K562 (cell line): ENCODE data around the gene FOXD4.
"Not testable (repeated sequence)": the region's sequence is repeated elsewhere in the genome, so short reads cannot be mapped to it uniquely, and the experiment has no call there.

Experiments
- CBFB ChIP-seq: sonication (generic); formaldehyde crosslinking; IDR thresholded peaks from 2 replicates; pipeline ENCODE4 v1.4.0; 2020; ENCODE audit warnings: mild to moderate bottlenecking, missing genetic modification reagents
- CREB1 ChIP-seq, 2 experiments: sonication (generic) in 1 of 2; formaldehyde crosslinking in 1 of 2; IDR thresholded peaks; 2 replicates each; pipeline versions ENCODE4 v1.6.1 to v1.8.0; 2012 to 2022; ENCODE audit warnings: inconsistent platforms in 1 of 2, mild to moderate bottlenecking in 1 of 2, missing genetic modification reagents in 1 of 2, moderate library complexity in 1 of 2
- E2F1 ChIP-seq: sonication (generic); formaldehyde crosslinking; IDR thresholded peaks from 2 replicates; pipeline ENCODE4 v1.8.1; 2023; ENCODE audit warnings: mild to moderate bottlenecking, missing genetic modification reagents, moderate library complexity
- E2F8 ChIP-seq: fragments of 450-650 bp; IDR thresholded peaks from 2 replicates; pipeline ENCODE4 v1.7.1; 2018; ENCODE audit warnings: mild to moderate bottlenecking, low read depth; ENCODE audit not compliant: partially characterized antibody
- ILK ChIP-seq: fragments of 450-650 bp; IDR thresholded peaks from 2 replicates; pipeline ENCODE4 v1.6.1; 2016; ENCODE audit warnings: missing genetic modification characterization, low read depth, mild to moderate bottlenecking, missing compliant biosample characterization, moderate library complexity, borderline replicate concordance
- NFE2L1 ChIP-seq: fragments of 450-650 bp; IDR thresholded peaks from 2 replicates; pipeline ENCODE4 v1.6.1; 2016; ENCODE audit warnings: missing genetic modification characterization, low read depth, mild to moderate bottlenecking, missing compliant biosample characterization, moderate library complexity, borderline replicate concordance
- POLR2A ChIP-seq: fragments of 450-650 bp; conservative IDR thresholded peaks from 2 replicates; pipeline ENCODE4 v1.6.1; 2016
- PRPF4 ChIP-seq: fragments of 200-400 bp; formaldehyde crosslinking; IDR thresholded peaks from one replicate; pipeline ENCODE4 v1.6.1; 2017; ENCODE audit warnings: low read length, low read depth, mild to moderate bottlenecking; ENCODE audit not compliant: insufficient read depth, poor library complexity, severe bottlenecking
- ZBTB8A ChIP-seq: fragments of 450-650 bp; IDR thresholded peaks from 2 replicates; pipeline ENCODE4 v1.6.1; 2018; ENCODE audit warnings: mild to moderate bottlenecking, moderate library complexity; ENCODE audit not compliant: partially characterized antibody
- ZNF780A ChIP-seq: fragments of 250-450 bp; sonication (Bioruptor Pico); IDR thresholded peaks from 2 replicates; pipeline ENCODE4 v1.5.0; 2021; ENCODE audit warnings: mild to moderate bottlenecking

GRCh38 chr9:99867-100266 lies 18.4 kb downstream of the FOXD4 start:
- not testable (repeated sequence) for TF ChIP-seq PRPF4; ILK; ZNF780A (CRISPR knock-in tag); E2F8; E2F1 (CRISPR knock-in tag); CREB1 (IDR thresholded peaks at IDR 0.05); CREB1 (CRISPR knock-in tag; IDR thresholded peaks at IDR 0.05); ZBTB8A; CBFB (CRISPR knock-in tag); POLR2A; NFE2L1 (tag)
